ENCODE results near the gene USO1.

DNA sequence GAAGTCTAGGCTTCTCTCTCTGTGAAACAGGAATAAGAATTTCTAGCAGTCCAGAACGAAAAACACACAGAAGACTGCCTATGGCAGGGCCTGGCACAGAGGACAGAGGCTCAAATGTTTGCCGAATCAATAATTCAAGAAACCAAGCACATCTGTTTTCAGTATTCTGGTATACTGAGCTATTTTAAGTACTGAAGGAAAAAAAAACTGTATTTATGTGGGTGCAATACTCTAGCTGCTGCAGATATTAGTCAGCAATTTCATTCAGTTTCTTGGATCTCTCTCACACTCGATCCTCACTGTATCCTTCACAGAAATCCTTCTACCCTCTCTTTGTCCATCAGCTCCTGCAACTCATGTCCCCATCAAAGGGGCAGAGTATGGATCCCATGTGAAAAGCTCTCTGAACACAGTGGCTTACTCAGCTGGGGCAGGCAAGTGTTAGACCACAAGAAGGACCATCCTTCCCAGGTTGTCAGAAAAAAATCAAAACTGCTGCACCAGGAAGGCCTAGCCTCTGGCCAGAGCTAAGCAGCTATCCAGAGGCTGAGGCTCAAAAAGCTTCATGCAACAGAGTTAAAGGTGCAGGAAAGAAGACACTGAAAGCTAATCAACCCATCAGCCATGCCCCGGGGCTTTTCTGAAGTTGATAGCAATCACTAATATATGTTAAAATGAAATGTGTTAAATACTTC is 9.1 kb upstream of the USO1 start:
- TF ChIP-seq CTCF (IDR thresholded peaks at IDR 0.05) = no peak
- no peak for TF ChIP-seq POLR2A (IDR thresholded peaks at IDR 0.05)
